PC-3 (cell line): ENCODE data around the gene EDAR. TPM values are rescaled to one million over a fixed set of nuclear protein-coding genes. Genes with fewer than 3 reads are reported as not detected.

Experiments used
- ATAC-seq: fragments of 200-7000 bp; cut with Tn5 transposase; 2 replicates; pipeline ENCODE4 v1.9.1; 2020; ENCODE audit warnings: mild to moderate bottlenecking, moderate library complexity
- BruUV-seq: library from RNA; stranded (reverse); fragments of 400-500 nt; replicated peaks from 2 replicates; lab custom pipeline; 2021; lab: Mats Ljungman, UMichigan
- CTCF ChIA-PET: fragments of 300-600 bp; sonication (Branson Sonifier 250); formaldehyde crosslinking; loops from one replicate; lab custom pipeline; 2022; ENCODE audit warnings: antibody characterized with exemption; lab: Charles Lee
- POLR2A ChIA-PET: fragments of 300-600 bp; sonication (Branson Sonifier 250); formaldehyde crosslinking; loops from one replicate; lab custom pipeline; 2022; ENCODE audit warnings: antibody characterized with exemption; ENCODE audit not compliant: unreplicated experiment; lab: Charles Lee
- DNase-seq: peaks from one replicate; pipeline ENCODE4 v3.0.0-alpha.2; 2015
- H2AFZ ChIP-seq: fragments of 300-600 bp; sonication (generic); 2 replicates; pipeline ENCODE4 v1.6.0; 2016; ENCODE audit warnings: antibody characterized with exemption, low read length
- H3F3A ChIP-seq: fragments of 300-600 bp; sonication (generic); one replicate; pipeline ENCODE4 v1.6.0; 2017; ENCODE audit warnings: antibody characterized with exemption, low read length, control low read depth, mild to moderate bottlenecking; ENCODE audit not compliant: unreplicated experiment
- H3K27ac ChIP-seq: fragments of 300-600 bp; sonication (generic); 2 replicates; pipeline ENCODE4 v1.5.1; 2016; ENCODE audit warnings: mild to moderate bottlenecking, low read length
- H3K27me3 ChIP-seq: fragments of 300-600 bp; sonication (generic); 2 replicates; pipeline ENCODE4 v1.6.1; 2016; ENCODE audit warnings: low read length, mixed read lengths
- H3K36me3 ChIP-seq: fragments of 300-600 bp; sonication (generic); 2 replicates; pipeline ENCODE4 v1.6.1; 2016; ENCODE audit warnings: low read depth, mixed run types, low read length, mixed read lengths
- H3K4me1 ChIP-seq: fragments of 300-600 bp; sonication (generic); 2 replicates; pipeline ENCODE4 v1.5.1; 2016; ENCODE audit warnings: low read length; ENCODE audit not compliant: insufficient read depth
- H3K4me2 ChIP-seq: fragments of 300-600 bp; sonication (generic); 2 replicates; pipeline ENCODE4 v1.6.0; 2016; ENCODE audit warnings: low read length
- H3K4me3 ChIP-seq: fragments of 300-600 bp; sonication (generic); 2 replicates; pipeline ENCODE4 v1.5.1; 2016; ENCODE audit warnings: mild to moderate bottlenecking, low read length, mixed read lengths
- H3K79me2 ChIP-seq: fragments of 300-600 bp; sonication (generic); 2 replicates; pipeline ENCODE4 v1.6.1; 2017; ENCODE audit warnings: low read length, mixed read lengths
- H3K9ac ChIP-seq: fragments of 300-600 bp; sonication (generic); 2 replicates; pipeline ENCODE4 v1.6.0; 2016; ENCODE audit warnings: mild to moderate bottlenecking, low read length
- H3K9me2 ChIP-seq: fragments of 300-600 bp; sonication (generic); replicated peaks from 2 replicates; pipeline ENCODE4 v1.6.1; 2016; ENCODE audit warnings: mixed run types, low read length, mixed read lengths
- H3K9me3 ChIP-seq: fragments of 300-600 bp; sonication (generic); 2 replicates; pipeline ENCODE4 v1.6.1; 2016; ENCODE audit warnings: low read length, mixed read lengths
- H4K20me1 ChIP-seq: fragments of 300-600 bp; sonication (generic); 2 replicates; pipeline ENCODE4 v1.6.1; 2016; ENCODE audit warnings: low read length, mixed read lengths
- CTCF ChIP-seq: fragments of 300-600 bp; sonication (generic); conservative IDR thresholded peaks from 2 replicates; pipeline ENCODE4 v1.5.1; 2017; ENCODE audit warnings: antibody characterized with exemption, low read depth, mild to moderate bottlenecking, low read length
- EZH2 ChIP-seq: fragments of 300-600 bp; sonication (generic); IDR thresholded peaks from one replicate; pipeline ENCODE4 v1.6.1; 2017; ENCODE audit warnings: antibody characterized with exemption, mild to moderate bottlenecking, low read length; ENCODE audit not compliant: unreplicated experiment
- EZH2phosphoT487 ChIP-seq: fragments of 300-600 bp; sonication (generic); IDR thresholded peaks from 2 replicates; pipeline ENCODE4 v1.6.1; 2018; ENCODE audit warnings: mild to moderate bottlenecking, antibody characterized with exemption, low read length, borderline replicate concordance
- intact Hi-C: fragments of 100-400 bp; cut with micrococcal nuclease; formaldehyde crosslinking; loops from 2 replicates; pipeline ENCODE4 v1.9.0; 2023
- total RNA-seq: library from RNA; depleted of rRNA; stranded (reverse); fragments of >200 nt; gene quantifications from 2 replicates; pipeline ENCODE4 v1.2.3, GENCODE V29; 2014

The EDAR gene
- total RNA-seq, 1 experiment from 2014 or later = 0.04 TPM

- POLR2A ChIA-PET = no interaction called here
- Histone ChIP-seq H3F3A (no peaks in the 10 kb centered on the region), H3K4me3 (no peak overlapping the region), H4K20me1 (no peaks in the 10 kb centered on the region), H3K9me3 (no peaks in the 10 kb centered on the region), H3K9ac (no peak overlapping the region), H3K27ac (no peak overlapping the region), H3K4me2 (no peak overlapping the region), H3K36me3 (no peaks in the 10 kb centered on the region), H3K79me2 (no peaks in the 10 kb centered on the region), H3K4me1 (0 out of 2 replicates have a peak, but pooled peaks cover 7% of the 10 kb centered on the region), H3K27me3 (peaks cover 12% of the 10 kb centered on the region; the same call in 1 of the 2 replicates), H2AFZ (no peak overlapping the region), H3K9me2 (no peaks in the 10 kb centered on the region)
- no TSS peak for BruUV-seq
- ATAC-seq (no peak), DNase-seq (no peak)
- intact Hi-C loops = no loop called here
- TF ChIP-seq EZH2phosphoT487 (no peak), CTCF (no peak), EZH2 (no peak)
- CTCF ChIA-PET = no interaction called here
Measured at GRCh38 chr2:109018452-109018851, 29.4 kb upstream of the EDAR start.

GRCh38 chr2:109017017-109017416 is 28.0 kb upstream of the EDAR start:
- no peak for TF ChIP-seq EZH2phosphoT487
- TF ChIP-seq EZH2 = no peak
- TF ChIP-seq CTCF = no peak
- Histone ChIP-seq H3K27ac (no peak overlapping the region), H3K9me2 (no peaks in the 10 kb centered on the region), H3K4me1 (0 out of 2 replicates have a peak, but pooled peaks cover 10% of the 10 kb centered on the region), H3K36me3 (no peaks in the 10 kb centered on the region), H3F3A (no peaks in the 10 kb centered on the region), H2AFZ (no peak overlapping the region), H3K4me2 (no peak overlapping the region), H4K20me1 (no peaks in the 10 kb centered on the region), H3K4me3 (no peak overlapping the region), H3K27me3 (peaks cover 12% of the 10 kb centered on the region; the same call in 1 of the 2 replicates), H3K79me2 (no peaks in the 10 kb centered on the region), H3K9me3 (no peaks in the 10 kb centered on the region), H3K9ac (no peak overlapping the region)
- ChIA-PET POLR2A (no interaction called here), CTCF (no interaction called here)
- DNase-seq (no peak), ATAC-seq (no peak)
- intact Hi-C loops = no loop called here
- BruUV-seq = no TSS peak

- Histone ChIP-seq H3K9me3 (no peaks in the 10 kb centered on the region), H3K4me3 (no peak overlapping the region), H2AFZ (no peak overlapping the region), H4K20me1 (no peaks in the 10 kb centered on the region), H3K36me3 (no peaks in the 10 kb centered on the region), H3K4me1 (0 out of 2 replicates have a peak, but pooled peaks cover 10% of the 10 kb centered on the region), H3K9ac (no peak overlapping the region), H3K27me3 (peaks cover 12% of the 10 kb centered on the region; the same call in 1 of the 2 replicates), H3K79me2 (no peaks in the 10 kb centered on the region), H3K9me2 (no peaks in the 10 kb centered on the region), H3F3A (no peaks in the 10 kb centered on the region), H3K27ac (no peak overlapping the region), H3K4me2 (no peak overlapping the region)
- no TSS peak for BruUV-seq
- DNase-seq (no peak), ATAC-seq (no peak)
- CTCF ChIA-PET = no interaction called here
- POLR2A ChIA-PET = no interaction called here
- intact Hi-C loops = no loop called here
- no peak for TF ChIP-seq EZH2
- no peak for TF ChIP-seq CTCF
- no peak for TF ChIP-seq EZH2phosphoT487
Measured at GRCh38 chr2:109016376-109016775, 27.4 kb upstream of the EDAR start.
